ENCODE results near the gene NGFR. TPM values are rescaled to one million over a fixed set of nuclear protein-coding genes. Genes with fewer than 3 reads are reported as not detected.

NGFR gene
- polyA plus RNA-seq, 1 experiment = not detected

- ChIA-PET CTCF (no interaction called here), POLR2A (no interaction called here)
- Histone ChIP-seq H3K27ac (ENCODE audit: low read depth, low read length) (no peak overlapping the region), H3K27me3 (ENCODE audit: control insufficient read depth, insufficient read depth, low read length) (peaks cover 69% of the 10 kb centered on the region), H3K4me3 (ENCODE audit: low read depth, low read length) (no peak overlapping the region), H3K9me3 (ENCODE audit: control insufficient read depth, insufficient read depth, low read length) (no peaks in the 10 kb centered on the region)
- no peak for DNase-seq (ENCODE audit: low read depth, low spot score)
- TF ChIP-seq CTCF (IDR thresholded peaks at IDR 0.05; ENCODE audit: low read depth, low read length) = no peak
Measured at GRCh38 chr17:49488612-49489011, 6.5 kb upstream of the NGFR start.

DNA sequence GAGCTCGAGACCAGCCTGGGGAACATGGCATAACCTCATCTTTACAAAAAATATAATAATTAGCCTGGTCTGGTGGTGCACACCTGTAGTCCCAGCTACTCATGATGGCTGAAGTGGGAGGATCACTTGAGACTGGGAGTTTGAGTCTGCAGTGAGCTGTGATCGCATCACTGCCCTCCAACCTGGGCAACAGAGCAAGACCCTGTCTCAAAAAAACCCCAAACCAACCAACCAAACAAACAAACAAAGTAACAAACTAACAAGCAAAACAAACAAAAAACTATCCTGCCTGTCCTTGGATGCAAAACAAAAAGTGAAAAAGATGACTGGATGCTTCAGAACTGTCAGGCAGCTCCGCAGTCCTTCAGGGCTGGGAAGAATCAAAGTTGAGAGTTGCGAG, 5.7 kb upstream of the NGFR start:
- POLR2A ChIA-PET = no interaction called here
- no peak overlapping the region for H3K4me3 ChIP-seq (ENCODE audit: low read depth, low read length)
- H3K27ac ChIP-seq (ENCODE audit: low read depth, low read length) = no peak overlapping the region
- peaks cover 64% of the 10 kb centered on the region for H3K27me3 ChIP-seq (ENCODE audit: control insufficient read depth, insufficient read depth, low read length)
- no peak for DNase-seq (ENCODE audit: low read depth, low spot score)
- H3K9me3 ChIP-seq (ENCODE audit: control insufficient read depth, insufficient read depth, low read length) = no peaks in the 10 kb centered on the region
- CTCF ChIA-PET = no interaction called here
- TF ChIP-seq CTCF (IDR thresholded peaks at IDR 0.05; ENCODE audit: low read depth, low read length) = no peak

DNA sequence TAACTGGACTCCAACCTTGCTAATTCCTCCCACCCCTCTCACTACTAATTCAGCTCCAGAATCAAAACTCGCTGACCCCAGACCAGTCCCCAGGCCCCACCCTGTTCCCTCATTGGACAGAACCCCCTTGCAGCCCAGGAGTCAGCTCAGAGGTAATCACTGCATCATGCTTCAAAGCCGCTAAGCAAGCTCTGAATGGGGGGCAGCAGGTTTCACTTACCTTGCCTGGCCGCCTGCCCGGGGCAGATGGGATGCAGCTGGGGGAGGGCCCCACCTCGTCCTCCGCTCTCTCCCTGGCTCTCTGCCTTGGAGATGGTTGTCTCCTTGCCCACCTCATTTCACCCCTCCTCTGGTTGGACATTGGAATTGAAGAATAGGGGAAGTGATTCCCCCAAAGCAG, 4.8 kb upstream of the NGFR start:
- POLR2A ChIA-PET = no interaction called here
- DNase-seq (ENCODE audit: low read depth, low spot score) = no peak
- Histone ChIP-seq H3K4me3 (ENCODE audit: low read depth, low read length) (no peak overlapping the region), H3K27me3 (ENCODE audit: control insufficient read depth, insufficient read depth, low read length) (peaks cover 61% of the 10 kb centered on the region), H3K9me3 (ENCODE audit: control insufficient read depth, insufficient read depth, low read length) (no peaks in the 10 kb centered on the region; the same call in 1 of the 2 replicates), H3K27ac (ENCODE audit: low read depth, low read length) (no peak overlapping the region)
- CTCF ChIA-PET = no interaction called here
- no peak for TF ChIP-seq CTCF (IDR thresholded peaks at IDR 0.05; ENCODE audit: low read depth, low read length)

DNA sequence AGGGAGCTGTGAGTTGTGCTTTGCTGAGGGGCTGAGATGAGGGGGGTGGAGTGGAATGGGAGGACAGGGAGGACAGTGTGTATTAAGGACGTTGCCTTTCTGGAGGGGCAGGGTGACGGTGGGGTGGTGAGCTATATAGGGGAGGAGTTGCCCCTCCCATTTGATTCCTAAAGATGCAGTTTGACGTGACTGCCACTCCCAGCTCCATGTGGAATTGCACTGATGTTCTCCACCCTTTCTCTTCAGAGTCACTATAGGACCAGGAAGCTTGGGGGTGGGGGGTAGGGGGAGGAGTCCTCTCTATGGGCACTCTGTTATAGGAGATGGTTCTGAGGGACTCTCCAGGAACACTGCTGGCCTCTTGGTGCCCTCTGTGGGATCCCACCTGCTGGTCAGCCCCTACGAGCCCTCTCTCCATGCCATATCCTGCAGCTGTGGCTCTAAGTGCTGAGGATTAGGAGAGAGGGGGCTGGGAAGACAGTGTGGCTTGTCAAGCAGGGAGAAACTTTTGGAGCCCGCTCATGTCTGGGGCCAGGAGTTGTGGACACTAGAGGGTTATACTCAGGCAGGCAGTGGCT, 3.8 kb upstream of the NGFR start:
- Histone ChIP-seq H3K27ac (ENCODE audit: low read depth, low read length) (no peak overlapping the region), H3K4me3 (ENCODE audit: low read depth, low read length) (no peak overlapping the region), H3K27me3 (ENCODE audit: control insufficient read depth, insufficient read depth, low read length) (peaks cover 61% of the 10 kb centered on the region), H3K9me3 (ENCODE audit: control insufficient read depth, insufficient read depth, low read length) (no peaks in the 10 kb centered on the region; the same call in 1 of the 2 replicates)
- TF ChIP-seq CTCF (IDR thresholded peaks at IDR 0.05; ENCODE audit: low read depth, low read length) = no peak
- no peak for DNase-seq (ENCODE audit: low read depth, low spot score)
- CTCF ChIA-PET = interaction anchor here (0.6 to 1.1 kb wide), 2 partner anchors 43 to 65 kb away, joined by 3 read pairs; no protein-coding TSS in a partner anchor
- POLR2A ChIA-PET = no interaction called here

DNA sequence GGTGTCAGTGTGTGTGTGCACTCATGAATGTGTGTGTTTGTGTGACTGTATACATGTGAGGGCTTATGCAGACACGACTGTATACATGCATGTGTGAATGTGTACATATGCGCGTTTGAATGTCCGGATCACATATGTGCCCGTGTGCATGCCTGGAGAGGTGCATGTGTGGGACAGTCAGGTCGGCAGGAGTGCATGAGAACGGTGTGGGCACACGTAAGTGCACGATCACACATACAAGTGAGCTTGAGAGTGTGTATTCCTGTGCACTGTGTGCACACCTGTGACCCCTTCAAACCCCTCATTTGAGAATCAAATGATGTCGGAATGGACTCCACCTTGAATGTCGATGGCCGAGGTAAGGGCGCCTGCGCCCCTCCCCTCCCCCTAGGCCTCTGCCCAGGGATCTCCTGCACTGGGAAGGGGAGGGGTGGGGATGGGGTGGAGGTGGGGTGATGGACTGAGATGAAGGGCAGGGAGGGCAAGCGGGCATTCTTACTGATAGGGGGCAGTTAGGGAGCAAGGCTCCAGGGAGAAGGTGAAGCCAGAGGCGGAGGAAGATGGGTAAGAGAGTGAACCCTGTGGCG, 601 bp upstream of the NGFR start:
- ChIA-PET POLR2A (no interaction called here), CTCF (interaction anchor here (1.0 to 1.3 kb wide), 2 partner anchors 16 to 62 kb away, joined by 3 read pairs; no protein-coding TSS in a partner anchor)
- no peak overlapping the region for H3K4me3 ChIP-seq (ENCODE audit: low read depth, low read length)
- peaks cover 64% of the 10 kb centered on the region for H3K27me3 ChIP-seq (ENCODE audit: control insufficient read depth, insufficient read depth, low read length)
- no peak for DNase-seq (ENCODE audit: low read depth, low spot score)
- H3K9me3 ChIP-seq (ENCODE audit: control insufficient read depth, insufficient read depth, low read length) = no peaks in the 10 kb centered on the region; the same call in 1 of the 2 replicates
- no peak overlapping the region for H3K27ac ChIP-seq (ENCODE audit: low read depth, low read length)
- no peak for TF ChIP-seq CTCF (IDR thresholded peaks at IDR 0.05; ENCODE audit: low read depth, low read length)
